ENCODE measurements around the gene KHSRP.

The KHSRP gene

GRCh38 chr19:6412447-6413091, 12.0 kb downstream of the KHSRP start:
- in situ Hi-C loops (cut with HindIII; ENCODE audit: low pct_ligation_motif_present, low sequenced_read_pairs) = no loop called here
- peak; percentile 76 for TF ChIP-seq CTCF (IDR thresholded peaks at IDR 0.05; ENCODE audit: low read depth, low read length, missing control alignments)
- H3K27me3 ChIP-seq (replicated peaks) = no peaks in the 10 kb centered on the region
- peak; percentile 2 for DNase-seq
- no peak overlapping the region for H3K27ac ChIP-seq
- no peak overlapping the region for H3K4me3 ChIP-seq (ENCODE audit: low read depth, low read length)
- H3K36me3 ChIP-seq (replicated peaks) = peaks cover 35% of the 10 kb centered on the region

GRCh38 chr19:6412061-6412446, 12.6 kb downstream of the KHSRP start:
- Histone ChIP-seq H3K4me3 (ENCODE audit: low read depth, low read length) (no peak overlapping the region), H3K27me3 (replicated peaks) (no peaks in the 10 kb centered on the region), H3K36me3 (replicated peaks) (peaks cover 30% of the 10 kb centered on the region), H3K27ac (no peak overlapping the region)
- no peak for TF ChIP-seq CTCF (IDR thresholded peaks at IDR 0.05; ENCODE audit: low read depth, low read length, missing control alignments)
- no peak for DNase-seq
- in situ Hi-C loops (cut with HindIII; ENCODE audit: low pct_ligation_motif_present, low sequenced_read_pairs) = no loop called here

GRCh38 chr19:6409346-6409745, 15.3 kb downstream of the KHSRP start:
- in situ Hi-C loops (cut with HindIII; ENCODE audit: low pct_ligation_motif_present, low sequenced_read_pairs) = no loop called here
- no peak overlapping the region for H3K4me3 ChIP-seq (ENCODE audit: low read depth, low read length)
- no peaks in the 10 kb centered on the region for H3K27me3 ChIP-seq (replicated peaks)
- TF ChIP-seq CTCF (IDR thresholded peaks at IDR 0.05; ENCODE audit: low read depth, low read length, missing control alignments) = no peak
- H3K36me3 ChIP-seq (replicated peaks) = peaks cover 4% of the 10 kb centered on the region
- DNase-seq = no peak
- H3K27ac ChIP-seq = no peak overlapping the region

DNA sequence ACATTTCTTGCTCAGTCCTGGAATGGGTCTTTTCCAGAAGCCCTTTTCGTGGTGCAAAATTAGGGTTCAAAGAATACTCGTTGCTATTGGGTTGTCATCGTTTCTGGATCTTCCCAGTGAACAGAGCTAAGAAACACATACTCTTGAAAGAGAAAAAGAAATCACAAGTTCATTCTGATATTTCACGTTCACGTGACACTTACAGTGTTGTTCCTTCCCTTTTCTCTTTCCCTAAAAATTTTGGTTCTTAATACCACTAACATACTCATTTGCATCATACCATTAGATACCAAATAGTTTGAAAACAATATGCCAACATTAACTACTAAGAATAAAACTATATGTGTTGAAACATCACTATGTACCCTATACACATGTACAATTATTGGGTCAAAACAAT, 18.2 kb downstream of the KHSRP start:
- in situ Hi-C loops (cut with HindIII; ENCODE audit: low pct_ligation_motif_present, low sequenced_read_pairs) = no loop called here
- DNase-seq = no peak
- TF ChIP-seq CTCF (IDR thresholded peaks at IDR 0.05; ENCODE audit: low read depth, low read length, missing control alignments) = no peak
- no peak overlapping the region for H3K27ac ChIP-seq
- H3K27me3 ChIP-seq (replicated peaks) = no peaks in the 10 kb centered on the region
- H3K36me3 ChIP-seq (replicated peaks) = no peaks in the 10 kb centered on the region
- no peak overlapping the region for H3K4me3 ChIP-seq (ENCODE audit: low read depth, low read length)

DNA sequence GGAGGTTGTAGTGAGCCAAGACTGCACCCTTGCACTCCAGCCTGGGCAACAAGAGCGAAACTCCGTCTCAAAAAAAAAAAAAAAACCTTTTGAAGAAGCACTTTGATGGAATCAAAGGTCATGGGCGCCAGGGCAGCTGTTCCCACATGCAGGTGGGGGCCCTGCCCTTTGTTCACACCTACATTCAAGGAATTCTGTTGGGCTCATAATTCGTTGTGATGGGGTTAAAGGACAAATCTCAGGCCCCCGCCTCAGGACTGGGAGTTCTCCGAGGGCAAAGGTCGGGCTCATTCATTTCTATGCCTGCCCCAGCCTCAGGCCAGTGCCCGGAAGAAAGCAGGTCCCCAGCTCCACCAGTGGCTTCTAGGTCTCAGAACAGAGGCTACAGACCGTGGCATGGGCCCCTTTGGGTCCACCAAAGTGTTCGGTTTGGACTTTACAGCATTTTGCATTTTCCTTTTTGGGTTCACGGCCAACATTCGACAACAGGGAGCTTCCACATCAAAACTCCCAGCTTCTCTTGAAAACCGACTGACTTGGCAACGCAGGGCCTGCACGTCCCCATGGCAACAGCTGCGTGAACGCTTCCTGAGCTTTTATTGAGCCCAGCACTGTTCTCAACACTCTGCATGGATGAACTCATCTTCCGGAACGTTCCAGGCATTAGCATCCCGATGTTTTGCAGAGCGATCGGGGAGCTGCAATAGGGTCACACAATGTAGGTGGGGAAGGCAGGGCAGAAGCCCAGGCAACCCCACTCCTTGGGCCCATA, 21.6 kb downstream of the KHSRP start:
- Histone ChIP-seq H3K4me3 (ENCODE audit: low read depth, low read length) (no peak overlapping the region), H3K27ac (no peak overlapping the region), H3K27me3 (replicated peaks) (no peaks in the 10 kb centered on the region), H3K36me3 (replicated peaks) (no peaks in the 10 kb centered on the region)
- in situ Hi-C loops (cut with HindIII; ENCODE audit: low pct_ligation_motif_present, low sequenced_read_pairs) = no loop called here
- no peak for TF ChIP-seq CTCF (IDR thresholded peaks at IDR 0.05; ENCODE audit: low read depth, low read length, missing control alignments)
- peak; percentile 76 for DNase-seq
